K562 (cell line): ENCODE data around the gene ZNF74.
A peak's percentile ranks its signal among the peaks of the same experiment; 100 is the strongest.

Experiments used
- CTCF ChIP-seq, 3 experiments: IDR thresholded peaks in 2 of 3; conservative IDR thresholded peaks in 1 of 3; 2 replicates each; pipeline ENCODE4 v1.5.1; 2011 to 2012; ENCODE audit warnings: low read length in 3 of 3, mild to moderate bottlenecking in 3 of 3, control low read depth in 2 of 3, improper control_type of control experiment in 1 of 3, inconsistent platforms in 1 of 3, low read depth in 1 of 3, mixed read lengths in 1 of 3, moderate library complexity in 1 of 3; ENCODE audit not compliant: insufficient read depth in 2 of 3
- JUNB ChIP-seq: fragments of 450-650 bp; formaldehyde crosslinking; conservative IDR thresholded peaks from 2 replicates; pipeline ENCODE4 v1.4.0; 2020; ENCODE audit warnings: mild to moderate bottlenecking
- KAT8 ChIP-seq: fragments of 450-650 bp; IDR thresholded peaks from 2 replicates; pipeline ENCODE4 v1.6.1; 2016; ENCODE audit warnings: low read depth, mild to moderate bottlenecking
- NFE2L1 ChIP-seq: fragments of 450-650 bp; IDR thresholded peaks from 2 replicates; pipeline ENCODE4 v1.6.1; 2016; ENCODE audit warnings: missing genetic modification characterization, low read depth, mild to moderate bottlenecking, missing compliant biosample characterization, moderate library complexity, borderline replicate concordance
- POLR2AphosphoS5 ChIP-seq: IDR thresholded peaks from 2 replicates; pipeline ENCODE4 v1.6.1; 2011; ENCODE audit warnings: mild to moderate bottlenecking, low read depth, low read length, moderate library complexity; ENCODE audit not compliant: control insufficient read depth, insufficient read depth
- POLR2G ChIP-seq: fragments of 200-400 bp; formaldehyde crosslinking; IDR thresholded peaks from 2 replicates; pipeline ENCODE4 v1.6.1; 2017; ENCODE audit warnings: low read depth, mild to moderate bottlenecking, antibody characterized with exemption, low read length, moderate library complexity
- SIN3A ChIP-seq, 2 experiments: fragments of 150-350 bp in 1 of 2; IDR thresholded peaks; 2 replicates each; pipeline ENCODE4 v1.6.1; 2011 to 2016; ENCODE audit warnings: borderline replicate concordance in 2 of 2, low read depth in 2 of 2, low read length in 2 of 2, mild to moderate bottlenecking in 2 of 2, moderate library complexity in 2 of 2; ENCODE audit not compliant: control insufficient read depth in 1 of 2
- TAF1 ChIP-seq: IDR thresholded peaks from 2 replicates; pipeline ENCODE4 v1.6.1; 2011; ENCODE audit warnings: mild to moderate bottlenecking, low read length, moderate library complexity; ENCODE audit not compliant: insufficient read depth, control insufficient read depth, severe bottlenecking; ENCODE audit errors: extremely low read depth
- ZBTB11 ChIP-seq, 3 experiments: fragments of 200-800 bp in 1 of 3; fragments of 250-450 bp in 1 of 3; fragments of 450-650 bp in 1 of 3; sonication (Bioruptor Pico) in 1 of 3; sonication (Bioruptor generic) in 1 of 3; formaldehyde crosslinking in 1 of 3; IDR thresholded peaks; 2 replicates each; pipeline versions ENCODE4 v1.6.1 to v1.8.0; 2016 to 2022; ENCODE audit warnings: mild to moderate bottlenecking in 2 of 3, missing genetic modification characterization in 2 of 3, missing compliant biosample characterization in 1 of 3, moderate library complexity in 1 of 3
- ZNF232 ChIP-seq: sonication (generic); formaldehyde crosslinking; IDR thresholded peaks from 2 replicates; pipeline ENCODE4 v1.8.0; 2022; ENCODE audit warnings: mild to moderate bottlenecking, missing genetic modification reagents
- ZNF512 ChIP-seq: IDR thresholded peaks from 2 replicates; pipeline ENCODE4 v1.6.1; 2016; ENCODE audit warnings: missing genetic modification characterization, missing compliant biosample characterization

GRCh38 chr22:20405931-20406685, 12.2 kb downstream of the ZNF74 start:
- TF ChIP-seq ZNF512 (tag) (no peak), ZNF232 (no peak), CTCF (IDR thresholded peaks at IDR 0.05 in 2 of 3, conservative IDR thresholded peaks at IDR 0.05 in 1 of 3; ENCODE audit: insufficient read depth in 2 of 3, low read depth in 1 of 3, low read length in 3 of 3) (no peak), POLR2AphosphoS5 (no peak), KAT8 (no peak), POLR2G (peak; percentile 54), JUNB (CRISPR knock-in tag) (no peak), SIN3A (IDR thresholded peaks at IDR 0.05; ENCODE audit: borderline replicate concordance in 2 of 2, control insufficient read depth in 1 of 2, low read depth in 2 of 2, low read length in 2 of 2) (no peak), NFE2L1 (tag) (no peak), ZBTB11 (CRISPR knock-in tag; IDR thresholded peaks at IDR 0.05) (no peak), TAF1 (no peak)
